GM12878 (cell line): ENCODE results near the gene HBP1.

ENCODE experiments used
- GABPA ChIP-seq: IDR thresholded peaks from 2 replicates; pipeline ENCODE4 v1.6.1; 2014; ENCODE audit warnings: antibody characterized with exemption, low read depth, mild to moderate bottlenecking, inconsistent platforms
- POLR2AphosphoS5 ChIP-seq: IDR thresholded peaks from 2 replicates; pipeline ENCODE4 v1.6.1; 2011; ENCODE audit warnings: mild to moderate bottlenecking, low read length, inconsistent platforms
- TF ChIP-seq, protein P1 (sequence below), 3 experiments: IDR thresholded peaks in 2 of 3; conservative IDR thresholded peaks in 1 of 3; 2 replicates each; pipeline ENCODE4 v1.5.1; 2011; ENCODE audit warnings: low read depth in 3 of 3, low read length in 3 of 3, mild to moderate bottlenecking in 3 of 3, control low read depth in 2 of 3, moderate library complexity in 2 of 3, inconsistent platforms in 1 of 3, mixed read lengths in 1 of 3; ENCODE audit not compliant: control insufficient read depth in 2 of 3, insufficient read depth in 1 of 3; ENCODE audit errors: extremely low read depth in 1 of 3

DNA sequence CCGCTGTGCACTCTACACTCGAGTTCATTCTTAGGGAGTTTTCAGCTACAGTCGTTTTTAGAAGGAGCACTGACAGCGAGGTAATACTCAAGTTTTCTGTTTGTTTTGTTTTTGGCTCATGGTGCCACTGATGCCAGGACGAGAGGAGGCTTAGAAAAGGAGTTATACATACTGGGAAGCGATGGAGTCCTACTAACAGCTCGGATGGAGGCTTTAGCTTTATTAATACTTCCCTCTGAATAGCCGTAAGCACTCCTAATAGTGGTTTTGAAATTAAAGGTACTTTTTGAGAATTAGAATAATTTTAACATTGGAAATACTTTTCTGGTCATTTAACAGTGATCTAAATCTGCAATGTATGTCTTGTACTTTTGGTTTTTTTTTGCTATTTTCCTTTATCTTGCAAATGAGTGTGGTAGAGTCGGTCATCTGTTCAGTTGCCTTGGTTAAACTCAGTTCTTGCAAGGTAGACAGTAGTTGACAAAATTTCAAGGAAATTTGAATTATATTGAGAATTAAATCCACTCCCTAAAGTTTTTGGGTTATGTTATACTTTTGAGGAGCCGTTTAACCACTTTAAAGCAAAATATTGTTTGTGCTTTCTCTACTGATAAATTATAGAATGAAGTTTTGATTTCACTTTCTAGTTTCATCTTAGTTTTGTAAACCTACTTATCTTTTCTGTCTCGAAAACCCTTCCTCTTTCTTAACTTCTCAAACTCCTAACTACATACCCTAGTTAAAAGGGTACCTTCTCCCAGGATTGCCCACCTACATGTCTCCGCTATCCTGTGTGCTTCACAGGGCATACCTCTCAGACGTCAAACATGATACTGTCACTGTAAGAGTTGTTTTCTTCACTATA, 1.5 kb downstream of the HBP1 start:
- TF ChIP-seq GABPA (no peak), POLR2AphosphoS5 (no peak; the same call in 1 of the 2 replicates)
- TF ChIP-seq, protein P1, sequence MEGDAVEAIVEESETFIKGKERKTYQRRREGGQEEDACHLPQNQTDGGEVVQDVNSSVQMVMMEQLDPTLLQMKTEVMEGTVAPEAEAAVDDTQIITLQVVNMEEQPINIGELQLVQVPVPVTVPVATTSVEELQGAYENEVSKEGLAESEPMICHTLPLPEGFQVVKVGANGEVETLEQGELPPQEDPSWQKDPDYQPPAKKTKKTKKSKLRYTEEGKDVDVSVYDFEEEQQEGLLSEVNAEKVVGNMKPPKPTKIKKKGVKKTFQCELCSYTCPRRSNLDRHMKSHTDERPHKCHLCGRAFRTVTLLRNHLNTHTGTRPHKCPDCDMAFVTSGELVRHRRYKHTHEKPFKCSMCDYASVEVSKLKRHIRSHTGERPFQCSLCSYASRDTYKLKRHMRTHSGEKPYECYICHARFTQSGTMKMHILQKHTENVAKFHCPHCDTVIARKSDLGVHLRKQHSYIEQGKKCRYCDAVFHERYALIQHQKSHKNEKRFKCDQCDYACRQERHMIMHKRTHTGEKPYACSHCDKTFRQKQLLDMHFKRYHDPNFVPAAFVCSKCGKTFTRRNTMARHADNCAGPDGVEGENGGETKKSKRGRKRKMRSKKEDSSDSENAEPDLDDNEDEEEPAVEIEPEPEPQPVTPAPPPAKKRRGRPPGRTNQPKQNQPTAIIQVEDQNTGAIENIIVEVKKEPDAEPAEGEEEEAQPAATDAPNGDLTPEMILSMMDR (IDR thresholded peaks at IDR 0.05 in 2 of 3, conservative IDR thresholded peaks at IDR 0.05 in 1 of 3; ENCODE audit: control insufficient read depth in 2 of 3, extremely low read depth in 1 of 3, insufficient read depth in 1 of 3, low read depth in 3 of 3, low read length in 3 of 3), result no peak
